ENCODE data around the gene RAD54L.
"Not testable (repeated sequence)": the region's sequence is repeated elsewhere in the genome, so short reads cannot be mapped to it uniquely, and the experiment has no call there.

Gene RAD54L

DNA sequence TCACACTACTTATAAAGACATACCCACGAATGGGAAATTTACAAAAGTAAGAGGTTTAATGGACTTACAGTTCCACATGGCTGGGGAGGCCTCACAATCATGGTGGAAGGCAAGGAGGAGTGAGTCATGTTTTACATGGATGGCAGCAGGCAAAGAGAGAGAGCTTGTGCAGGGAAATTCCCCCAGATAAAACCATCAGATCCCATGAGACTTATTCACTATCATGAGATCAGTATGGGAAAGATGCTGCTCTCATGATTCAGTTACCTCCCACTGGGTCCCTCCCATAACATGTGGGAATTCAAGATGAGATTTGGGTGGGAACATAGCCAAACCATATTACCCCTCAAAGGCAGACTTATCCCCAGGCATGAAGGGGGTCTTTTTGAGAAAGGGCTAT, 8.7 kb upstream of the RAD54L start:
- not testable (repeated sequence) for DNase-seq

DNA sequence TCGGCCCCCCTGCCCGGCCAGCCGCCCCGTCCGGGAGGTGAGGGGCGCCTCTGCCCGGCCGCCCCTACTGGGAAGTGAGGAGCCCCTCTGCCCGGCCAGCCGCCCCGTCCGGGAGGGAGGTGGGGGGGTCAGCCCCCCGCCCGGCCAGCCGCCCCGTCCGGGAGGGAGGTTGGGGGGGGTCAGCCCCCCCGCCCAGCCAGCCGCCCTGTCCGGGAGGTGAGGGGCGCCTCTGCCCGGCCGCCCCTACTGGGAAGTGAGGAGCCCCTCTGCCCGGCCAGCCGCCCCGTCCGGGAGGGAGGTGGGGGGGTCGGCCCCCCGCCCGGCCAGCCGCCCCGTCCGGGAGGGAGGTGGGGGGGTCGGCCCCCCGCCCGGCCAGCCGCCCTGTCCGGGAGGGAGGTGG, 5.8 kb upstream of the RAD54L start:
- DNase-seq: not testable (repeated sequence)

DNA sequence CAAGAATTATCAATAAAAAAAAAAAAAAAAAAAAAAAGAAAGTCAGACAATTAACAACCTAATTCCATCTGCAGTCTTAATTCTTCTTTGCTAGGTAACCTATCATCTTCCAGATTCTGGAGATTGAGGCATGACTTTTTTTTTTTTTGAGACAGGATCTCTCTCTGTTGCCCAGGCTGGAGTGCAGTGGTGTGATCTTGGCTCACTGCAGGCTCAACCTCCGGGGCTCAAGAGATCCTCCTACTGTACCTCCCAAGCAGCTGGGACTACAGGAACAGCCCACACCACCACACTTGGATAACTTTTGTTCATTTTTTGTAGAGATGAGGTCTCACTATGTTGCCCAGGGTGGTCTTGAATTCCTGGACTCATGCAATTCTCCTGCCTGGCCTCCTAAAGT, 4.6 kb upstream of the RAD54L start:
- no peak for DNase-seq

DNA sequence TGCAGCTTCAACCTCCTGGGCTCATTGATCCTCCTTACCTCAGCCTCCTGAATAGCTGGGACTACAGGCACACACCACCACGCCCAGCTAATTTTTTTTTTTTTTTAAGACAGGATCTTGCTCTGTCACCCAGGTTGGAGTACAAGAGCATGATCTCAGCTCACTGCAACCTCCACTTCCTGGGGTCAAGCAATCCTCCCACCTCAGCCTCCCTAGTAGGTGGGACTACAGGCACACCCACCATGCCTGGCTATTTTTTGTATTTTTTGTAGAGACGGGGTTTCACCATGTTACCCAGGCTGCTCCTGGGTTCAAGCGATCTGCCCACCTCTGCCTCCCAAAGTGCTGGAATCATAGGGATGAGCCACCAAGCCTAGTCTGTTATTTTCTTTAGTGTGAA, 3.7 kb upstream of the RAD54L start:
- not testable (repeated sequence) for DNase-seq

DNA sequence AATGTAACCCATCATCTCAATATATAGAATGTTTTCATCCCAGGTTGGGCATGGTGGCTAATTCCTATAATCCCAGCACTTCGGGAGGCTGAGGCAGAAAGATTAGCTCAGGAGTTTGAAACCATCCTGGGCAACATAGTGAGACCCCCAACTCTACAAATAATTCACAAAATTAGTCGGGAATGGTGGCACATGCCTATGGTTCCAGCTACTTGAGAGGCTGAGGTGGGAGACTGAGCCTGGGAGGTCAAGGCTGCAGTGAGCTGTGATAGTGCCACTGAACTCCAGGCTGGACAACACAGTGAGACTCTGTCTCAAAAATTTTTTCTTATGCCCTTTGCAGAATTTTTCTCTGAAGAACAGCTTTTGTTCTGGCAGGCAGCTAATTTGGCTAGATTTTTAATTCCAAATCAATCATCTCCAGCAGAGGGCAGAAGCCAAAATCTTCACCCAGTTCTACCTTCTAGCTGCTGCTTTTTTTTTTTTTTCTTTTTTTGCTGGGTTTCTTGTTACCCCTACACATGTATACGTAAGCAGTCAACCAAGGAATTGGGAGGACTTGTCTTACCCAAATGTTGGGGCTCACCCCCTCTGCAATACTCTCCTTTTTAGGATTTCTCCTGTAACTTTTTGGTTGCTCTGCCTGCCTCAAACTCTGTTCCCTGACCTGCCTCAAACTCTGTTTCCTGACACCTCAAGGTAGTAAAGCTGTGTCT, 2.7 kb upstream of the RAD54L start:
- DNase-seq: no peak

DNA sequence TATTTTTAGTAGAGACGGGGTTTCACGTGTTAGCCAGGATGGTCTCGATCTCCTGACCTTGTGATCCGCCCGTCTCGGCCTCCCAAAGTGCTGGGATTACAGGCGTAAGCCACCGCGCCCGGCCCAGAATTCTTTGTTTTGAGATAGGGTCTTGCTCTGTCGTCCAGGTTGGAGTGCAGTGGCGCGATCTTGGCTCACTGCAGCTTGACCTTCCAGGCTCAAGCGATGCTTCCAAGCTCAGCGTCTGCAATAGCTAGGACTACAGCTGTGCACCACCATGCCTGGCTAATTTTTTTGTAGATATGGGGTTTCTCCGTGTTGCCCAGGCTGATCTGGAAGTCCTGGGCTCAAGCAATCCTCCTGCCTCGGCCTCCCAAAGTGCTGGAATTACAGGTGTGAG, 1.4 kb upstream of the RAD54L start:
- not testable (repeated sequence) for DNase-seq

DNA sequence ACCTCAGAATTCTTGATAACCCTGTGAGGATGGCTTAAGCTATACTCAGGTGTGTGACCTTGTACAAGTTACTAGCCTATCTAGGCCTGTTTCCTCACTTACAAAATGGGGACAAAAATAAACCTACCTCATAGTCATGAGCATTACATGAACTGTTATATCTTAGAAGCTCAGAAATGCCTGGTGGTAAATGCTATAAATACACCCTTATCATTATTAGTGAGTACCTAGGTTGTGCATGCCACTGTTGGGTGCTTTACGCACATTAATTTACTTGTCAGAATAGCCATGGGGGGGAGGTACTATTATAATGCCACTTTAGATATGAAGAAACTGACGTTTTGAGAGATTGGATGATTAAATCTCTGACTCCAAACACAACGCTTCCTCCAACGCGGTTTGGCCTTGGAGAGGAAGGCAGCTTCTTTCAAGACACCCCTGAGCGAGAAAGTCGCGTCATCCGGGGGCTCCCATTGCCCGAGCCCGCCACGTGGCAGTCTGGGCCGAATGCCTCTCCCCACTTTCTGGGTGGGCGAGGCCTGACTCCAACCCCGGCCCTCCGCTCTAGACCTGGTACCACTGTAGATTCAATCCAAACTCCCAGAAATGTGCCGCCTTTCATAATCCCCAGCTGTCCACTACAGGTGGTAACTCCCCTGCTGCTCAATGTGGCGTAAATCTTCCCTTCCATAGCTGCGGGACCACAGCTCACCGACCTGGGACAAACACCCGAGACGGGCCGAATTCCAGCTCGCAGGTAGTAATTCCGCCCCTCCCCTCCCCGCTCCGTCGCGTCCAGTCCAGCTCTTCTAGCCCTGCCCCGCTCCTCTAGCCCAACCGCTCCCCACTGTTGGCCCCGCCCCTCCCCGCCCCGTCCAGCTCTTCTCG, 771 bp upstream of the RAD54L start:
- peak in 17 of 56 donors; percentile 34 to 73 (median 50) for DNase-seq

DNA sequence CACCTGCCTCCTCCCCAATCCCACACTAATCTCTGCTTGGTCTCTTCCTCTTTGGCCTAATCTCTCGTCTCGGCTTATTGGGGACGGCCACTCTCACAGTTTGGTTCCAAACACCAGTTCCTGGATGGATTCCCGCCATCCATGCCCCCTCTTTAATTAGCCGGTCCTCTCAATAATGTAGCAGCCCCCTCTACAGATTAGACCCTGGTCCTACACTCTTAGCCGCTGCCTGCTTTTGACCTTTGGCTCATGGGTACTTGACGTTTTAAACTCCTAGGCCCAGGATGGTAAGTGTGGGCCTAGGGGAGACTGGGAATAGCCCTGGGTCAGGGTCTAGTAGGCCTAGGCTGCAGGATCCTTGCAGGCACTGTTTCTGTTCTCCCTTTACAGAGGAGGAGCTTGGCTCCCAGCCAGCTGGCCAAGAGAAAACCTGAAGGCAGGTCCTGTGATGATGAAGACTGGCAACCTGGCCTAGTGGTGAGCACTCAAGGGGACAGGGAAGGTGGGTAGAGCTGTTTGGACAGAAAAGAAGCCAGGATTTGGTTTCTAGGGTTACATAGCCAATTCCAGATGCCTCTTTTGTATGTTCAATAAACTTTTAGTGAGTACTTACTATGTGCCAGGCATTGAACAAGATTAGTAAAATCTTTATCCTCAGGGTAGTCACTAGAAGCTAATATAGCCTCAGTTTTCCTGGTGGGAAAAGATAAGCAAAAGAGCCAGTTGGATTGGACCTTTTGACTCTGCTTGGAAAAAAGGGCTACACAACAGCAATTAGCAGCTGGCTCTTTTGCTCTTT, 758 bp downstream of the RAD54L start:
- DNase-seq: peak in 3 of 56 donors; percentile 2 to 7 (median 5)

DNA sequence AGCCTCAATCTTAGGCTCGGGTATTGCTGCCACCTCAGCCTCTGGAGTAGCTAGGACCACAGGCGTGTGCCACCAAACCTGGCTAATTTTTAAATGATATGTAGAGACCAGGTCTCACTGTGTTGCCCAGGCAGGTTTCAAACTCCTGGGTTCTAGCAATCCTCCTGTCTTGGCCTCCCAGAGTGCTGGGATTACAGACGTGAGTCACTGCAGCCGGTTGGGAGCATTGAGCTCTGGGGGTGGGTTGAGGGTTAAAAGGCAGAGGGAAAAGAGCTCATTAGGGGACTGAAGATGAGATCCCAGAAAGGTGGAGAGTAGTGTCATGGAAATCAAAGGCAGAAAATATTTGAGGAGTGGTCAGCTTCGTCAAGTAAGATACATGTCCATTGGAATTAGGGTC, 7.1 kb downstream of the RAD54L start:
- DNase-seq: no peak

DNA sequence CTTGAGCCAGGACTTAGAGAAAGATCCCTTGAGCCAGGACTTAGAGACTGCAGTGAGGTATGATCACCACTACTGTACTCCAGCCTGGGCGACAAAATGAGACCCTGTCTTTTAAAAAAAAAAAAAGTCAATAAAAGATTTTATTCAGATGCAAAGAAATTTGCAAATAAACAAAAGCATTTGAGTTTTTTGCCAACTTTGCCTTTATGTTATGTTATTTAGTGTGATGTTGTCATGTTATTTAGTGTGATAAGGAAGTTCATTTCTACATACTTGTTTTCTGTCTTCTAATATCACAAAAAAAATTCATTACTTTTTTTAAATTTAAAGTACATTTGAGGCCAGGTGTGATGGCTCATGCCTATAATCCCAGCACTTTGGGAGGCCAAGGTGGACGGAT, 9.0 kb downstream of the RAD54L start:
- DNase-seq: no peak

DNA sequence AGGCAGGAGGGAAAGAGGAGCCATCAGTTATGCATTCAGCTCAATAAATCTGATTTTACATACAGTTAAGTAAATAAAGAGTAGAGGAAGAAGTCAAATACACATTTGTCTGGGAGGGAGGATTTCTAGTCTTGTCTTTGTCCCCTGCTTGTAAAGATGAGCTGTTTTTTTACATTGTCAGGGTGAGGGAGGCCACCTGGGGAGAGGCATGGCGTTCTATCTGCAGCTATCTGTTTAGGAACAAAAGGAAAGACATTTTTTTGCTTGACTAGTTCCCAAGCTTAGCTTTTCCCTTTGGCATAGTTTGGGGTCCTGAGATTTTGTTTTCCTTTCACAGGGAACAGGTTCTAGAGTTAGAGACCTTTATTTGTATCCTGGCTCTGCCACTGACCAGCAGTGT, 14.9 kb downstream of the RAD54L start:
- DNase-seq: no peak

DNA sequence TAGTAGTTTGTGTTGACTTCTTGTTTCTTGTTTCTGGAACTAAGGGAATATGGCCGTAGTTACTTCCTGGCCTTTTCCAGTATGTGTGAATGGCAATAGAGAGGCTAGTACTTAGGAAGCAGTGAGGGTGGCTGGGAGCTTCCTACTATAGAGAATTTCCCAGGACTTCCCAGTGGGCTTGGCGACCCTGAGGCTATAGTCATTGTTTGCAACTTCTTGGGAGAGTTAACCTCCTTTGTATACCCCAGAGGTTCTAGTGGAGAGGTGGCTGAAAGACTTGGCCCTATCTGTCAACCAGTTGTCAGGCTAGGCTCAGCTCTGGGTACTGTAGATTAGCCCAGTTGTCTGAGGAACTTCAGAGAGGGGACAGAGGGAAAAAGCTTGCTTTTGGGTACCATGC, 15.6 kb downstream of the RAD54L start:
- no peak for DNase-seq

DNA sequence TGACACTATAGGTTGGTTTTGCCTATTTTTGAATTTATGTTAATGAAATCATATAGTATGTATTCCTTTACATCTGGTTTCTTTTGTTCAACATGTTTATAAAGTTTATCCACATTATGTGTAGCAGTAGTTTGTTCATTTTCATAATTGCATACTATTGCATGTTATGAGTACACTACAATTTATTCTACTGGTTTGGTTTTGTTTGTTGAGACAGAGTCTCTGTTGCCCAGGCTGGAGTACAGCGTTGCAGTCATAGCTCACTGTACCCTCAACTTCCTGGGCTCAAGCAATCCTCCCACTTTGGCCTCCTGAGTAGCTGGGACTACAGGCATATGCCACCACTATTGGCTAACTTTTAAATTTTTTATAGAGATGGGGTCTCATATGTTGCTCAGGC, 21.0 kb downstream of the RAD54L start:
- no peak for DNase-seq

DNA sequence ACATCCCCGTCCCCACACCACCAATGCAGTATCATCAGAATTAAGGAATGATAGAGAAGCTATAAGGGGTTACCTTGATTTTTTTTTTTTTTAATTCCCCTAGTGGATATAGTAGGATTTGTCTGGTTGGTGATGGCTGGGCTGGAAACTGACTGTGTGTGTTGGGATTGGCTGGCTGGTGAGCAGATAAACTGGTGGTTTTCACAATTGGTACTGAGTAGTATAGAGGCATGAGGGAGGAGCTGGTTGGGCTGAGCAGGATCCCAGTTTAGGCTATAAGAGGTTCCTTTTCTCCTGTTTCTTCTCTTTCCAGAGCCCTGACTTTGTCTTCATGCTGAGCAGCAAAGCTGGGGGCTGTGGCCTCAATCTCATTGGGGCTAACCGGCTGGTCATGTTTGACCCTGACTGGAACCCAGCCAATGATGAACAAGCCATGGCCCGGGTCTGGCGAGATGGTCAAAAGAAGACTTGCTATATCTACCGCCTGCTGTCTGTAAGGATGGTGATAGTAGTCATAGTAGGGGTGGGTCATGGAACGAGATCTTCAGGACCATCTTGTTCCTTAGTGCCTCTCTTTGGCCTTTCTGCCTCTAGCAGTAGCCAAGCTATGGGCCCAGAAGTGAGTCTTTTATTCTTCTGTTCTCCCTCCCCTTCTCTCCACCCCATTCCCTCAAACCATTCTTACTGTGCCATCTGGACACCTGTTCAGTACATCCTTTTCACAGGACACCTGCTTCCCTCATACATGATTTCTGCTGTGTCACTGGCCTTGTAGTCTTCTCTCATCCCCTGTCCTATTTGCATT, 26.9 kb downstream of the RAD54L start:
- no peak for DNase-seq

DNA sequence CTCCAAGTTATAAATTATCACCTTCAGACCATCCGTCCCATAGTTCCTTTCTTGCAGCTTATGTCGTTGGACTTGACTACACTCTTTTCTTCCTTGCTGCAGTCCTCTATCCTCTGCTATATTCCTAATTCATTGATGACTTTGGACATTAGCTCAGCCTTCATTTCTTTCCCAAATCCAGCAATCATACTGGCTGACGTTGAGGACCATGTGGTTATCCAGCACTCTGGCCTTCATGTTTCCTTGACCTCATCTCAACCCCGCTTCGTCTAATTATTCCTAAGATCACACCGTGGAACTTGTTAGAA, 27.4 kb downstream of the RAD54L start:
- no peak for DNase-seq

DNA sequence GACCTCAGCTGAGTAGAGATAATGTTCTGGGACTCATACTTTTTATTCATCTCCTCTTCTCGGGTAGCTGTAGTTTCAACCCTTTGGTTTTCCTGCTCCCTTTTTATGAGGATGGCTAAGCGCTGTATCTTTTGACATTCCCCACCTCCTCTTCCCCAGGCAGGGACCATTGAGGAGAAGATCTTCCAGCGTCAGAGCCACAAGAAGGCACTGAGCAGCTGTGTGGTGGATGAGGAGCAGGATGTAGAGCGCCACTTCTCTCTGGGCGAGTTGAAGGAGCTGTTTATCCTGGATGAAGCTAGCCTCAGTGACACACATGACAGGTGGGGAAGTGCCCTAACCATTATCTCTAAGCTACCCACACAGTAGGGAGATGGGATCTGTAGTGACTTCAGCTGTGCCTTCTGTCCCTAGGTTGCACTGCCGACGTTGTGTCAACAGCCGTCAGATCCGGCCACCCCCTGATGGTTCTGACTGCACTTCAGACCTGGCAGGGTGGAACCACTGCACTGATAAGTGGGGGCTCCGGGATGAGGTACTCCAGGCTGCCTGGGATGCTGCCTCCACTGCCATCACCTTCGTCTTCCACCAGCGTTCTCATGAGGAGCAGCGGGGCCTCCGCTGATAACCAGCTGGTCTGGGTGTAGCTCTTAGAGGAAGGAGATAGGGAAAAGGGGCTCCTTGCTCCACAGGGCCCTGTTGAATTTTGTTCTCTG, 30.3 kb downstream of the RAD54L start:
- DNase-seq: no peak

DNA sequence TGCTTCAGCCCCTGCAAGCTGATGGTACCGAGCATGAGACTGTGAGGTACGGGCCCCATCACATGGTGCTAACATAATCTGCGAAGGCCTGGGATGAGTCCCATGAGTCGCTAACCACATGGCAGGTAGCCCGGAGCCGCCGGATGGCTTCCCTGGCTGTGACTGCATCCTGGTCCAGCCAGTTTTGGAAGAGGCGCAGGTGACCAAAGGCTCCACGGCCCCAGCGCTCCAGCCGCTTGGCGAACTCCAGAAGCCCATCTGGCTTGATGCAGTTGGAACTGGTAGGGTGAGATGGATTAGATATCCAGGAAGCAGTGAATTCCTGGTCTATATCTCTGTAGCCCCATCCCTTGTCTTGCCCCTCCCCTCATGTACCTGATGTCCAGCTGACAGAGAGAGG, 31.2 kb downstream of the RAD54L start:
- DNase-seq: no peak

DNA sequence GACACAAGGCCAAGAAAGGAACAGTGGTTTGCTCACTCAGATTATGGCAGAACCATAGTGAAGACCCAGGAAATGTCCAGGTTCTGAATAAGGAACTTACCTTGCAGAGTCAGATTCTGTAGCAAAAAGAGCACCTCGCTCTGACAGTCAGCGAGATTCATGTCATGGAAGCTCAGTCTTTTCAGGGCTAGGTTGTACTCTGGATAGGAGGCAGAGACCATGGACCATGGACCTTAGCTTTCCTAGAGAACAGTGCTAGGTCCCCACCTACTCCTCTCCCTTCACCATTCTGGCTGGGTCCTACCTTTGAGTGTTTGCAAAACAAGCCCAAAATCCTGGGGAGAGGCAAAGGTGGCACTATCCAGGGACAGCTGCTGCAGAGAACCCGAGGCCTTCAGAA, 32.5 kb downstream of the RAD54L start:
- DNase-seq: no peak

DNA sequence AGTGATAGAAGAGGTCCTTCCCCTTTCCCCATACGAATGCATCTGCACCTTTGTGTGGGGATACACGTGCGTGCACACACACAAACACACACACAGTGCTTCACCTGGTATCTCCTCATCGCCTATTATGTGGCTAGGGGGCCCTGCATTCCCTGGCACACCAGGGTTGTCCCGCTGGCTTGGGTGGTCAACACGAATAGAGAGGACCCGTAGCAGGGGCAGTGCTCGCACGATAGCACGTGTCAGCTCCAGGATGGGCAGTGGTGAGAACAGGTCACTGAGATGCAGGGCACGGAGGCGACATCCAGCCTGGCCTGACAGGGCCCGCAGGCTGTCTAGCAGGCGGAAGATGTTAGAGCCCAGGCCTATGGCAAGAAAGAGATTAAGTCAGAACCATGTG, 33.5 kb downstream of the RAD54L start:
- no peak for DNase-seq

DNA sequence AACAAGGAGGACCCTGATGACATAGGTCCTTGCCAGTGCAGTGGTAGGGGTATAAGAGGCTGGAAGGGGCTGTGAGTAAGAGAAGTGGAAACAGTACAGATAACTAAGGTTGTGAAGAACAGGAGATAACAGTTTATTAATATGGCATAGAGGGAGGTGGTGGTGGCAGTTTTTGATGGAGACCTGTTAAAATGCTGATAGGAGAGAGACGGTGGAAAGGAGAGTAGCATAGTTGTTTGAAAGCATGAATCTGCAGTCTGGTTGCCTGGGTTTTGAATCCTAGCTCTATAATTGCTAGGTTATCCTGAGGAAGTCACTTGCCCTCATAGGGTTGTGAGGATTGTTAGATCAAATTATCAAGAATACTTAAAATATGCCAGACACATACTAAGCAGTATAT, 36.5 kb downstream of the RAD54L start:
- DNase-seq: no peak
